Liver (tissue), 9 donors: ENCODE results near the gene TRIM14. TPM values are rescaled to one million over a fixed set of nuclear protein-coding genes. Genes with fewer than 3 reads are reported as not detected.

ENCODE experiments used
- DNase-seq: peaks from one replicate; pipeline ENCODE4 v3.0.0-alpha.2; 2017; ENCODE audit warnings: low spot score
- H3K27ac ChIP-seq, 2 donors: one replicate each; pipeline ENCODE4 v1.7.0; 2013; ENCODE audit warnings: inconsistent platforms in 2 of 2, low read length in 2 of 2, control low read depth in 1 of 2, low read depth in 1 of 2, mild to moderate bottlenecking in 1 of 2
- H3K27me3 ChIP-seq, 4 donors: one replicate each; pipeline versions ENCODE4 v1.6.1 to v1.7.0; 2013; ENCODE audit warnings: low read length in 3 of 4, inconsistent platforms in 1 of 4, mild to moderate bottlenecking in 1 of 4, moderate library complexity in 1 of 4; ENCODE audit not compliant: control insufficient read depth in 4 of 4, insufficient read depth in 4 of 4
- H3K36me3 ChIP-seq, 4 donors: one replicate each; pipeline versions ENCODE4 v1.6.1 to v1.7.0; 2013; ENCODE audit warnings: low read length in 3 of 4, mild to moderate bottlenecking in 3 of 4, low read depth in 1 of 4, moderate library complexity in 1 of 4; ENCODE audit not compliant: control insufficient read depth in 4 of 4, insufficient read depth in 3 of 4
- H3K4me1 ChIP-seq, 4 donors: one replicate each; pipeline versions ENCODE4 v1.6.1 to v1.7.0; 2013; ENCODE audit warnings: low read length in 3 of 4, mild to moderate bottlenecking in 3 of 4, moderate library complexity in 1 of 4; ENCODE audit not compliant: control insufficient read depth in 4 of 4, insufficient read depth in 4 of 4
- H3K4me3 ChIP-seq, 3 donors: one replicate each; pipeline versions ENCODE4 v1.6.1 to v1.7.0; 2013; ENCODE audit warnings: low read length in 3 of 3, control low read depth in 1 of 3, low read depth in 1 of 3, mild to moderate bottlenecking in 1 of 3
- H3K9ac ChIP-seq, 2 donors: one replicate each; pipeline ENCODE4 v1.7.0; 2013; ENCODE audit warnings: low read length in 2 of 2, mild to moderate bottlenecking in 2 of 2, moderate library complexity in 2 of 2, control low read depth in 1 of 2, low read depth in 1 of 2
- H3K9me3 ChIP-seq, 4 donors: one replicate each; pipeline versions ENCODE4 v1.6.1 to v1.7.0; 2013; ENCODE audit warnings: low read length in 3 of 4; ENCODE audit not compliant: control insufficient read depth in 4 of 4
- EGR1 ChIP-seq, 2 donors: IDR thresholded peaks; 2 replicates each; pipeline ENCODE4 v1.6.1; 2016 to 2018; ENCODE audit warnings: antibody characterized with exemption in 2 of 2, low read depth in 2 of 2
- FOXA2 ChIP-seq: IDR thresholded peaks from 2 replicates; pipeline ENCODE4 v1.6.1; 2016; ENCODE audit warnings: antibody characterized with exemption
- GABPA ChIP-seq, 2 donors: IDR thresholded peaks in 1 of 2; conservative IDR thresholded peaks in 1 of 2; 2 replicates each; pipeline ENCODE4 v1.6.1; 2016; ENCODE audit warnings: antibody characterized with exemption in 2 of 2, mild to moderate bottlenecking in 1 of 2, moderate library complexity in 1 of 2
- HNF4A ChIP-seq, 2 donors: conservative IDR thresholded peaks; 2 replicates each; pipeline ENCODE4 v1.6.1; 2016; ENCODE audit warnings: antibody characterized with exemption in 2 of 2, mild to moderate bottlenecking in 2 of 2
- HNF4G ChIP-seq: IDR thresholded peaks from 2 replicates; pipeline ENCODE4 v1.6.1; 2016; ENCODE audit warnings: antibody characterized with exemption
- JUND ChIP-seq, 2 donors: IDR thresholded peaks; 2 replicates each; pipeline ENCODE4 v1.6.1; 2016; ENCODE audit warnings: antibody characterized with exemption in 2 of 2
- NR2F2 ChIP-seq: IDR thresholded peaks from 2 replicates; pipeline ENCODE4 v1.6.1; 2016; ENCODE audit warnings: antibody characterized with exemption
- RAD21 ChIP-seq, 2 donors: IDR thresholded peaks; 2 replicates each; pipeline ENCODE4 v1.6.1; 2016; ENCODE audit warnings: antibody characterized with exemption in 2 of 2, mild to moderate bottlenecking in 2 of 2
- RXRA ChIP-seq, 2 donors: IDR thresholded peaks; 2 replicates each; pipeline ENCODE4 v1.6.1; 2017 to 2018; ENCODE audit warnings: antibody characterized with exemption in 2 of 2, mild to moderate bottlenecking in 1 of 2
- SP1 ChIP-seq: IDR thresholded peaks from 2 replicates; pipeline ENCODE4 v1.6.1; 2018; ENCODE audit warnings: antibody characterized with exemption, mild to moderate bottlenecking
- TAF1 ChIP-seq: conservative IDR thresholded peaks from 2 replicates; pipeline ENCODE4 v1.6.1; 2016; ENCODE audit warnings: antibody characterized with exemption, mild to moderate bottlenecking
- YY1 ChIP-seq: IDR thresholded peaks from 2 replicates; pipeline ENCODE4 v1.6.1; 2016; ENCODE audit warnings: antibody characterized with exemption, mild to moderate bottlenecking
- WGBS: extraction: QIAGEN DNeasy Blood & Tissue Kit; methylation state at CpG from one replicate; pipeline ENCODE4 v1.1.7; 2013; 5-methylcytosine and 5-hydroxymethylcytosine counted together
- polyA plus RNA-seq, 2 donors: library from polyadenylated mRNA; stranded (reverse) in 1 of 2; unstranded in 1 of 2; fragments of 200-250 nt in 1 of 2; fragments of >200 nt in 1 of 2; fragmentation: Nextera tagmentation in 1 of 2; extraction: Ambion mirVana in 1 of 2; gene quantifications; one replicate each; pipeline versions ENCODE4 v1.2.1 to v1.2.3, GENCODE V29; 2013 to 2015
- total RNA-seq, 2 donors: library from RNA; depleted of rRNA; stranded (reverse); fragments of >200 nt; gene quantifications; one replicate each; pipeline ENCODE4 v1.2.3, GENCODE V29; 2014
- TF ChIP-seq, protein P1 (sequence below): IDR thresholded peaks from 2 replicates; pipeline ENCODE4 v1.6.1; 2016; ENCODE audit warnings: antibody characterized with exemption
- TF ChIP-seq, protein P2 (sequence below): IDR thresholded peaks from 2 replicates; pipeline ENCODE4 v1.6.1; 2016; ENCODE audit warnings: antibody characterized with exemption
- TF ChIP-seq, protein P3 (sequence below): IDR thresholded peaks from 2 replicates; pipeline ENCODE4 v1.6.1; 2016; ENCODE audit warnings: antibody characterized with exemption, mild to moderate bottlenecking
- TF ChIP-seq, protein P4 (sequence below): IDR thresholded peaks from 2 replicates; pipeline ENCODE4 v1.6.1; 2016; ENCODE audit warnings: antibody characterized with exemption
- donor health status: healthy.
- donor health status: healthy.
- donor health status: healthy.
- donor health status: healthy.
- donor health status: healthy.

TRIM14 gene
- total and polyA plus RNA-seq, 4 donors = 15.2 to 22.0 (median 17.8) TPM

DNA sequence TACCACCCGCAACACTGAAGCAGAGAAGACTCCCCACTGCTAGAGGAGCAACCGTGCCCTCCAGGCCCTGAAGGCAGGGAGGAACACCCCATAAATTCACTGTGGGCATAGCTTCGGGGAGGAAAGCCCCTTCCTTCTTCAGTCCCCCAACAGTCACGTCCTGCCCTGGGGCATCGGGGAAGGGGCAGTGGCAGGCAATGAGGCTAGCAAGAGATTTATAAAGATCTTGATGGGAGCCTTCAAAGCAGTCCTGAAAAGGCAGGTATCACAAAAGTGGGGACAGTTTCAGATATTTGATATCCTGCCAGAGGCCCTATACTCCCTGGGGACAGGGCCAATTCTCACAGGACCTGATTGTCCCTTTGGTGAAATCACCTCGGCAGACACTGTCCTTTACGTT, 16.9 kb upstream of the TRIM14 start:
- TF ChIP-seq, protein P1, sequence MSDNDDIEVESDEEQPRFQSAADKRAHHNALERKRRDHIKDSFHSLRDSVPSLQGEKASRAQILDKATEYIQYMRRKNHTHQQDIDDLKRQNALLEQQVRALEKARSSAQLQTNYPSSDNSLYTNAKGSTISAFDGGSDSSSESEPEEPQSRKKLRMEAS = no peak
- TF ChIP-seq HNF4G (no peak), JUND (IDR thresholded peaks at IDR 0.05) (no peak), RAD21 (IDR thresholded peaks at IDR 0.05) (no peak), TAF1 (no peak), GABPA (IDR thresholded peaks at IDR 0.05 in 1 of 2, conservative IDR thresholded peaks at IDR 0.05 in 1 of 2) (no peak), FOXA2 (no peak), HNF4A (conservative IDR thresholded peaks at IDR 0.05) (no peak), SP1 (no peak), YY1 (no peak), RXRA (IDR thresholded peaks at IDR 0.05) (no peak)
- TF ChIP-seq, protein P2, sequence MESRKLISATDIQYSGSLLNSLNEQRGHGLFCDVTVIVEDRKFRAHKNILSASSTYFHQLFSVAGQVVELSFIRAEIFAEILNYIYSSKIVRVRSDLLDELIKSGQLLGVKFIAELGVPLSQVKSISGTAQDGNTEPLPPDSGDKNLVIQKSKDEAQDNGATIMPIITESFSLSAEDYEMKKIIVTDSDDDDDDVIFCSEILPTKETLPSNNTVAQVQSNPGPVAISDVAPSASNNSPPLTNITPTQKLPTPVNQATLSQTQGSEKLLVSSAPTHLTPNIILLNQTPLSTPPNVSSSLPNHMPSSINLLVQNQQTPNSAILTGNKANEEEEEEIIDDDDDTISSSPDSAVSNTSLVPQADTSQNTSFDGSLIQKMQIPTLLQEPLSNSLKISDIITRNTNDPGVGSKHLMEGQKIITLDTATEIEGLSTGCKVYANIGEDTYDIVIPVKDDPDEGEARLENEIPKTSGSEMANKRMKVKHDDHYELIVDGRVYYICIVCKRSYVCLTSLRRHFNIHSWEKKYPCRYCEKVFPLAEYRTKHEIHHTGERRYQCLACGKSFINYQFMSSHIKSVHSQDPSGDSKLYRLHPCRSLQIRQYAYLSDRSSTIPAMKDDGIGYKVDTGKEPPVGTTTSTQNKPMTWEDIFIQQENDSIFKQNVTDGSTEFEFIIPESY = no peak
- TF ChIP-seq, protein P3, sequence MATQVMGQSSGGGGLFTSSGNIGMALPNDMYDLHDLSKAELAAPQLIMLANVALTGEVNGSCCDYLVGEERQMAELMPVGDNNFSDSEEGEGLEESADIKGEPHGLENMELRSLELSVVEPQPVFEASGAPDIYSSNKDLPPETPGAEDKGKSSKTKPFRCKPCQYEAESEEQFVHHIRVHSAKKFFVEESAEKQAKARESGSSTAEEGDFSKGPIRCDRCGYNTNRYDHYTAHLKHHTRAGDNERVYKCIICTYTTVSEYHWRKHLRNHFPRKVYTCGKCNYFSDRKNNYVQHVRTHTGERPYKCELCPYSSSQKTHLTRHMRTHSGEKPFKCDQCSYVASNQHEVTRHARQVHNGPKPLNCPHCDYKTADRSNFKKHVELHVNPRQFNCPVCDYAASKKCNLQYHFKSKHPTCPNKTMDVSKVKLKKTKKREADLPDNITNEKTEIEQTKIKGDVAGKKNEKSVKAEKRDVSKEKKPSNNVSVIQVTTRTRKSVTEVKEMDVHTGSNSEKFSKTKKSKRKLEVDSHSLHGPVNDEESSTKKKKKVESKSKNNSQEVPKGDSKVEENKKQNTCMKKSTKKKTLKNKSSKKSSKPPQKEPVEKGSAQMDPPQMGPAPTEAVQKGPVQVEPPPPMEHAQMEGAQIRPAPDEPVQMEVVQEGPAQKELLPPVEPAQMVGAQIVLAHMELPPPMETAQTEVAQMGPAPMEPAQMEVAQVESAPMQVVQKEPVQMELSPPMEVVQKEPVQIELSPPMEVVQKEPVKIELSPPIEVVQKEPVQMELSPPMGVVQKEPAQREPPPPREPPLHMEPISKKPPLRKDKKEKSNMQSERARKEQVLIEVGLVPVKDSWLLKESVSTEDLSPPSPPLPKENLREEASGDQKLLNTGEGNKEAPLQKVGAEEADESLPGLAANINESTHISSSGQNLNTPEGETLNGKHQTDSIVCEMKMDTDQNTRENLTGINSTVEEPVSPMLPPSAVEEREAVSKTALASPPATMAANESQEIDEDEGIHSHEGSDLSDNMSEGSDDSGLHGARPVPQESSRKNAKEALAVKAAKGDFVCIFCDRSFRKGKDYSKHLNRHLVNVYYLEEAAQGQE = no peak
- DNase-seq = no peak
- Histone ChIP-seq H3K9me3 (no peaks in the 10 kb centered on the region), H3K4me3 (no peak overlapping the region), H3K4me1 (no peaks in the 10 kb centered on the region), H3K36me3 (peaks cover 0 to 4% (median 1%) of the 10 kb centered on the region in 4 donors), H3K27me3 (no peaks in the 10 kb centered on the region), H3K27ac (no peak overlapping the region), H3K9ac (no peak overlapping the region)
- WGBS = 91% methylated on average over 7 of the region's 7 CpGs

DNA sequence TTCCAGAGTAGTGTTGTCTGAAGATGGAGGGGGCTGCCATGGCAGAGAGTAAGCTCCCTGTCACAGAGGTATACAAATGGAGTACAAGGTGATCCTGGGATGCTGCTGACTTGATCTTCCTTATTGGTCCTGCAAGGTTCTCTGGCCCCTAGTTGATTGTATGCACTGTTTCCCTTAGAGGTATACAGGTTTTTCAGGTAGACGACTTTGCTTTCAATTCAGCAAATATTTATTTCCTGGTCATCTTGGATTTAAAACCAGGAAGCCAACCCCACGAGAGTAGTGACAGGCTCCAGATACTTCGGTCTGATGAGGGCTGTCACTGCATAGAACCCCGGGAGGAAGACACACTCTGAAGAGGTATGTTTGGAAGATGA, 16.5 kb upstream of the TRIM14 start:
- Histone ChIP-seq H3K27me3 (no peaks in the 10 kb centered on the region), H3K9me3 (no peaks in the 10 kb centered on the region), H3K4me3 (no peak overlapping the region), H3K27ac (no peak overlapping the region), H3K36me3 (peaks cover 0 to 4% (median 1%) of the 10 kb centered on the region in 4 donors), H3K9ac (no peak overlapping the region), H3K4me1 (no peaks in the 10 kb centered on the region)
- no peak for TF ChIP-seq FOXA2
- no peak for TF ChIP-seq GABPA (IDR thresholded peaks at IDR 0.05 in 1 of 2, conservative IDR thresholded peaks at IDR 0.05 in 1 of 2)
- TF ChIP-seq RXRA (IDR thresholded peaks at IDR 0.05) = no peak
- no peak for TF ChIP-seq TAF1
- TF ChIP-seq SP1 = no peak
- no peak for TF ChIP-seq EGR1 (IDR thresholded peaks at IDR 0.05; ENCODE audit: low read depth in 2 of 2)
- TF ChIP-seq NR2F2 = no peak
- TF ChIP-seq, protein P3 = no peak
- no peak for TF ChIP-seq YY1
- TF ChIP-seq, protein P4, sequence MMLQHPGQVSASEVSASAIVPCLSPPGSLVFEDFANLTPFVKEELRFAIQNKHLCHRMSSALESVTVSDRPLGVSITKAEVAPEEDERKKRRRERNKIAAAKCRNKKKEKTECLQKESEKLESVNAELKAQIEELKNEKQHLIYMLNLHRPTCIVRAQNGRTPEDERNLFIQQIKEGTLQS = no peak
- 76% methylated on average over 4 of the region's 4 CpGs for WGBS
- DNase-seq = no peak
